ENCODE measurements around the gene SPOCD1. TPM values are rescaled to one million over a fixed set of nuclear protein-coding genes. Genes with fewer than 3 reads are reported as not detected.
A peak's percentile ranks its signal among the peaks of the same experiment; 100 is the strongest.

Gene SPOCD1
- total and polyA plus RNA-seq, 2 donors from 2014 or later, result 0.22 to 0.98 TPM

DNA sequence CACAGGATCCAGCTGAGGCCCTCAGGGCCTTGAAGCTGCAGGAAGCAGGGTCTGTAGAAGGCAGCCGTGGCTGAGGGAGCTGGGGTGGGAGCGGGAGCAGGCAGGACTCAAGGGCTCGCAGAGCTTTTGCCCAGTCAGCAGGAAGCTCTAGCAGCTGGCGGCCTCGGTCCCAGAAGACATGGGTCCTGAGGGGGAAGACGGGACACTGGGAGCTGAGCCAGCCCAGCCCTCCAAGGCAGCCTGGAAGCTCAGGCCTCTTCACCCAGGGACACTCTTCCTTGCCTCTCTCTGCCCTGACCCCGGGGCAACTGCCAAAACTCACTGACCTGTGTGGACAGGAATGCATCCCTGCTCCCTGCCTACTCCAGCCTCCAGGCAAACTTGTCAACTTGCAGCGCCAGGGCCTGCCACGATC is 60.6 kb downstream of the SPOCD1 start:
- peaks cover 3 to 18% (median 4%) of the 10 kb centered on the region in 3 donors for H3K4me1 ChIP-seq (ENCODE audit: control insufficient read depth in 2 of 3, insufficient read depth in 2 of 3, low read depth in 1 of 3, low read length in 3 of 3)
- no peaks in the 10 kb centered on the region for H3K36me3 ChIP-seq (ENCODE audit: control insufficient read depth in 2 of 3, insufficient read depth in 3 of 3, low read length in 3 of 3)
- H3K9ac ChIP-seq (ENCODE audit: low read length in 3 of 3), result no peak overlapping the region
- no peak overlapping the region for H3K4me3 ChIP-seq (ENCODE audit: low read length in 3 of 3)
- no peak for TF ChIP-seq CTCF (IDR thresholded peaks at IDR 0.05; ENCODE audit: borderline replicate concordance, extremely low read depth, insufficient read depth)
- H3K27ac ChIP-seq (ENCODE audit: low read depth in 2 of 2, low read length in 2 of 2), result no peak overlapping the region
- no peaks in the 10 kb centered on the region for H3K9me3 ChIP-seq (ENCODE audit: control insufficient read depth in 2 of 3, insufficient read depth in 1 of 3, low read length in 3 of 3)
- FAIRE-seq, result no peak
- intact Hi-C loops (cut with DNase I), result no loop called here
- peak in 3 of 5 donors; percentile 24 to 89 (median 61) for DNase-seq
- no peaks in the 10 kb centered on the region for H3K27me3 ChIP-seq (ENCODE audit: control insufficient read depth, insufficient read depth, low read length)

DNA sequence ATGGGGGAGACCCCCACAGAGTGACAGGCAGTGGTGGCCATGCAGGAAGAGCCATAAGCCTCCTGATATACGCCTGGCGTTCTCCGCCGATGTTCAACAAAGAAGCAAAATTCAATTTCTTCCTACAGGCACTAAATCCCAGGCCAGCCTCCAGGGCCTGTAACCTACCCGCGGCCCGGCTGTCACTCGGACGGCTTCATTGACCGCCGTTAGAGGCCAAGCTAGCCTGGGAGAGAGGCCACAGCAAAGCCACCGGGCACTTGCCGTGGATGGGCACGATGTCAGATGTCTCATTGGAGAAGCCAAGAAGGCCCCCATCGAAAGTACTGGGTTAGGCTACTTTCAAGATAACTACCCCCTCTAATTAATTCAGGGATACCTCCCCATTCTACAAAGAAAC is 61.4 kb downstream of the SPOCD1 start:
- H3K9ac ChIP-seq (ENCODE audit: low read length in 3 of 3), result no peak overlapping the region
- no peaks in the 10 kb centered on the region for H3K27me3 ChIP-seq (ENCODE audit: control insufficient read depth, insufficient read depth, low read length)
- intact Hi-C loops (cut with DNase I), result no loop called here
- H3K4me1 ChIP-seq (ENCODE audit: control insufficient read depth in 2 of 3, insufficient read depth in 2 of 3, low read depth in 1 of 3, low read length in 3 of 3), result peaks cover 3 to 18% (median 4%) of the 10 kb centered on the region in 3 donors
- no peak overlapping the region for H3K4me3 ChIP-seq (ENCODE audit: low read length in 3 of 3)
- H3K27ac ChIP-seq (ENCODE audit: low read depth in 2 of 2, low read length in 2 of 2), result no peak overlapping the region
- TF ChIP-seq CTCF (IDR thresholded peaks at IDR 0.05; ENCODE audit: borderline replicate concordance, extremely low read depth, insufficient read depth), result no peak
- DNase-seq, result no peak
- H3K9me3 ChIP-seq (ENCODE audit: control insufficient read depth in 2 of 3, insufficient read depth in 1 of 3, low read length in 3 of 3), result no peaks in the 10 kb centered on the region
- H3K36me3 ChIP-seq (ENCODE audit: control insufficient read depth in 2 of 3, insufficient read depth in 3 of 3, low read length in 3 of 3), result no peaks in the 10 kb centered on the region
- FAIRE-seq, result no peak

- DNase-seq, result no peak
- peaks cover 3 to 16% (median 4%) of the 10 kb centered on the region in 3 donors for H3K4me1 ChIP-seq (ENCODE audit: control insufficient read depth in 2 of 3, insufficient read depth in 2 of 3, low read depth in 1 of 3, low read length in 3 of 3)
- no peak for TF ChIP-seq CTCF (IDR thresholded peaks at IDR 0.05; ENCODE audit: borderline replicate concordance, extremely low read depth, insufficient read depth)
- intact Hi-C loops (cut with DNase I), result no loop called here
- no peak overlapping the region for H3K4me3 ChIP-seq (ENCODE audit: low read length in 3 of 3)
- H3K9me3 ChIP-seq (ENCODE audit: control insufficient read depth in 2 of 3, insufficient read depth in 1 of 3, low read length in 3 of 3), result no peaks in the 10 kb centered on the region
- no peaks in the 10 kb centered on the region for H3K27me3 ChIP-seq (ENCODE audit: control insufficient read depth, insufficient read depth, low read length)
- no peak overlapping the region for H3K9ac ChIP-seq (ENCODE audit: low read length in 3 of 3)
- H3K36me3 ChIP-seq (ENCODE audit: control insufficient read depth in 2 of 3, insufficient read depth in 3 of 3, low read length in 3 of 3), result no peaks in the 10 kb centered on the region
- no peak overlapping the region for H3K27ac ChIP-seq (ENCODE audit: low read depth in 2 of 2, low read length in 2 of 2)
- FAIRE-seq, result no peak
Measured at GRCh38 chr1:31753707-31754349, 62.0 kb downstream of the SPOCD1 start.

All from kidney (tissue), 14 donors.